DOHH2 (cell line): ENCODE results near the gene FHOD3.

Experiments
- H3F3A ChIP-seq: fragments of 200-600 bp; sonication (generic), shearing (Covaris generic); 2 replicates; pipeline ENCODE4 v1.6.0; 2016; ENCODE audit warnings: antibody characterized with exemption, mild to moderate bottlenecking; ENCODE audit not compliant: control insufficient read depth, insufficient read depth
- H3K27ac ChIP-seq: fragments of 200-600 bp; sonication (generic); 2 replicates; pipeline ENCODE4 v1.5.1; 2014; ENCODE audit warnings: low read depth, mild to moderate bottlenecking, low read length, moderate library complexity
- H3K27me3 ChIP-seq: fragments of 200-600 bp; sonication (generic); 2 replicates; pipeline ENCODE4 v1.6.1; 2014; ENCODE audit warnings: mild to moderate bottlenecking, low read length, mixed read lengths; ENCODE audit not compliant: control insufficient read depth
- H3K36me3 ChIP-seq: fragments of 200-600 bp; sonication (generic); 2 replicates; pipeline ENCODE4 v1.6.1; 2014; ENCODE audit warnings: mild to moderate bottlenecking, low read length, moderate library complexity, mixed read lengths; ENCODE audit not compliant: control insufficient read depth
- H3K4me1 ChIP-seq: fragments of 200-600 bp; sonication (generic); 2 replicates; pipeline ENCODE4 v1.6.1; 2014; ENCODE audit warnings: mild to moderate bottlenecking, low read length, mixed read lengths; ENCODE audit not compliant: control insufficient read depth
- H3K4me2 ChIP-seq: fragments of 200-600 bp; sonication (generic); 2 replicates; pipeline ENCODE4 v1.6.0; 2014; ENCODE audit warnings: mild to moderate bottlenecking, low read length, moderate library complexity
- H3K4me3 ChIP-seq: fragments of 200-600 bp; sonication (generic); 2 replicates; pipeline ENCODE4 v1.5.1; 2014; ENCODE audit warnings: mild to moderate bottlenecking, low read length, mixed read lengths
- H3K79me2 ChIP-seq: fragments of 200-600 bp; sonication (generic); 2 replicates; pipeline ENCODE4 v1.6.1; 2014; ENCODE audit warnings: mild to moderate bottlenecking, low read length, mixed read lengths; ENCODE audit not compliant: control insufficient read depth
- H3K9me2 ChIP-seq: fragments of 200-600 bp; sonication (generic); replicated peaks from 2 replicates; pipeline ENCODE4 v1.6.1; 2014; ENCODE audit warnings: mild to moderate bottlenecking, low read length, mixed read lengths; ENCODE audit not compliant: control insufficient read depth
- H3K9me3 ChIP-seq: fragments of 200-600 bp; sonication (generic); 2 replicates; pipeline ENCODE4 v1.6.1; 2014; ENCODE audit warnings: antibody characterized with exemption, low read length, mixed read lengths; ENCODE audit not compliant: control insufficient read depth, insufficient read depth
- H4K20me1 ChIP-seq: fragments of 200-600 bp; sonication (generic); 2 replicates; pipeline ENCODE4 v1.6.0; 2014; ENCODE audit warnings: low read depth, mild to moderate bottlenecking, antibody characterized with exemption, low read length, moderate library complexity; ENCODE audit not compliant: control insufficient read depth, insufficient read depth
- CTCF ChIP-seq: fragments of 200-600 bp; sonication (generic); IDR thresholded peaks from one replicate; pipeline ENCODE4 v1.5.1; 2014; ENCODE audit warnings: antibody characterized with exemption, mild to moderate bottlenecking, low read depth, low read length; ENCODE audit not compliant: poor library complexity, severe bottlenecking
- EZH2phosphoT487 ChIP-seq: fragments of 200-600 bp; sonication (generic); IDR thresholded peaks from 2 replicates; pipeline ENCODE4 v1.6.1; 2017; ENCODE audit warnings: borderline replicate concordance, mild to moderate bottlenecking, antibody characterized with exemption, low read length, moderate library complexity, mixed read lengths

The FHOD3 gene

GRCh38 chr18:36537289-36537688 is 239.8 kb downstream of the FHOD3 start:
- H3K27ac ChIP-seq = no peak overlapping the region
- no peaks in the 10 kb centered on the region for H3K36me3 ChIP-seq
- H3K9me2 ChIP-seq = no peaks in the 10 kb centered on the region
- no peaks in the 10 kb centered on the region for H3K9me3 ChIP-seq
- H3K4me1 ChIP-seq = no peaks in the 10 kb centered on the region
- no peak overlapping the region for H3K4me3 ChIP-seq
- H3K4me2 ChIP-seq = no peak overlapping the region
- 0 out of 2 replicates have a peak, but pooled peaks cover 7% of the 10 kb centered on the region for H3K27me3 ChIP-seq
- H3K79me2 ChIP-seq = no peaks in the 10 kb centered on the region
- no peak for TF ChIP-seq EZH2phosphoT487
- TF ChIP-seq CTCF = no peak
- H4K20me1 ChIP-seq = no peaks in the 10 kb centered on the region
- no peaks in the 10 kb centered on the region for H3F3A ChIP-seq

GRCh38 chr18:36539674-36540231 is 242.2 kb downstream of the FHOD3 start:
- H4K20me1 ChIP-seq = no peaks in the 10 kb centered on the region
- TF ChIP-seq CTCF (no peak), EZH2phosphoT487 (no peak)
- H3K4me1 ChIP-seq = no peaks in the 10 kb centered on the region
- no peaks in the 10 kb centered on the region for H3K9me3 ChIP-seq
- H3F3A ChIP-seq = no peaks in the 10 kb centered on the region
- H3K27me3 ChIP-seq = 0 out of 2 replicates have a peak, but pooled peaks cover 7% of the 10 kb centered on the region
- H3K4me2 ChIP-seq = no peak overlapping the region
- H3K9me2 ChIP-seq = no peaks in the 10 kb centered on the region
- H3K4me3 ChIP-seq = no peak overlapping the region
- no peaks in the 10 kb centered on the region for H3K36me3 ChIP-seq
- no peaks in the 10 kb centered on the region for H3K79me2 ChIP-seq
- H3K27ac ChIP-seq = no peak overlapping the region

DNA sequence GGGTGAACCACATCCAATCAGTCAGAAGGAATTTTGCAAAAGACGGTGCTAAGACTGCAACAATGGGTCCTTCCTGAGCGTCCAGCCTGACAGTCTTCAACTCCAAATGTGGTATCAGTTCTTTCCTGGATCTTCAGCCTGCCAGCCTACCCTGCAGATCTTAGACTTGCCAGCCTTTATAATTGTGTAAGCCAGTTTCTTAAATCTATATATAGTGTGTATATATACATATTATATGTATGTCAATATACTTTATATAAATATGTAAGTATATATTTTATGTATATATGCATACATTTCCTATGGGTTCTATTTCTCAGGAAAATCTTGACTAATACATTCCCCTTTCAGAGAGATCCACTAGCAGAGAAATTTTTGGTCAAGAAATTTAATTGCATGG is 245.5 kb downstream of the FHOD3 start:
- Histone ChIP-seq H3K79me2 (no peaks in the 10 kb centered on the region), H4K20me1 (no peaks in the 10 kb centered on the region), H3K9me3 (no peaks in the 10 kb centered on the region), H3K9me2 (no peaks in the 10 kb centered on the region), H3K4me3 (no peak overlapping the region), H3K4me1 (no peaks in the 10 kb centered on the region), H3K27ac (no peak overlapping the region), H3K4me2 (no peak overlapping the region), H3F3A (no peaks in the 10 kb centered on the region), H3K36me3 (no peaks in the 10 kb centered on the region), H3K27me3 (0 out of 2 replicates have a peak, but pooled peaks cover 7% of the 10 kb centered on the region)
- no peak for TF ChIP-seq EZH2phosphoT487
- no peak for TF ChIP-seq CTCF
